ENCODE measurements around the gene TMEM145. TPM values are rescaled to one million over a fixed set of nuclear protein-coding genes. Genes with fewer than 3 reads are reported as not detected.

The TMEM145 gene
- polyA plus RNA-seq, 3 donors, result not detected

DNA sequence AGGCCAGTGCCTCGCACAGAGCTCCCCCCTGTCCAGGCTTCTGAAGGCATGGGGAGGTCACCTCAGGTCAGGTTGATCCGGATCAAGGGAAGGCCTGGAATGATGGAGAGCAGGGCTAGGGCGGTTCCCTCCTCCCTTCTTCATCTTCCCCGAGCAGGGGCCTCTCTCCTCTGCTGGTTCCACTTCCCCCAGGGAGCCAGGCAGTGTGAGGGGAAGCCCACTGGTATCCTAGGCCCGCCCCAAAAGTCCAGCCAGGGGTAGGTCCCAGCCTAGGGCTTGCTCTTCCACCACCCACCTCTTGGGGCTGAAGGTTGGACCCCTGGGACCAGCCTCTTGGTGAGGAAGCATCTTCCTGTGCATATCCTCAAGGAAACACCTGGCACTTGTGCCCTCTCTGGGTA lies 27.6 kb upstream of the TMEM145 start:
- WGBS (ENCODE audit: insufficient coverage), result 0% methylated on average over 1 of the region's 5 CpGs
- Mint-ChIP-seq H3K9me3 (no peaks in the 10 kb centered on the region), H3K27me3 (ENCODE audit: low read depth in 3 of 3) (peaks cover 0 to 5% (median 2%) of the 10 kb centered on the region in 3 donors), H3K27ac (peak overlapping the region; percentile 88 to 98 (median 93)), H3K4me3 (peak overlapping the region; percentile 93 to 95), H3K4me1 (peaks cover 35% of the 10 kb centered on the region), H3K36me3 (peaks cover 29 to 37% of the 10 kb centered on the region in 2 donors)
- DNase-seq, result peak in 2 of 3 donors; percentile 40 to 65
- H3K4me2 ChIP-seq (replicated peaks; ENCODE audit: extremely low read depth, low read length, poor library complexity, severe bottlenecking), result peak overlapping the region; percentile 90
- no peak overlapping the region for H2AFZ ChIP-seq (ENCODE audit: insufficient read depth, low read depth, low read length, poor library complexity, severe bottlenecking)
- peak overlapping the region; percentile 72 for H3K9ac ChIP-seq (ENCODE audit: insufficient read depth, low read length, poor library complexity, severe bottlenecking)
- intact Hi-C loops (cut with micrococcal nuclease), result loop anchor here in 1 of 2 donors (5.0 to 10.0 kb wide), 3 partner anchors 33 to 151 kb away; partner anchors contain the start of gene POU2F2
- TF ChIP-seq, protein P1, sequence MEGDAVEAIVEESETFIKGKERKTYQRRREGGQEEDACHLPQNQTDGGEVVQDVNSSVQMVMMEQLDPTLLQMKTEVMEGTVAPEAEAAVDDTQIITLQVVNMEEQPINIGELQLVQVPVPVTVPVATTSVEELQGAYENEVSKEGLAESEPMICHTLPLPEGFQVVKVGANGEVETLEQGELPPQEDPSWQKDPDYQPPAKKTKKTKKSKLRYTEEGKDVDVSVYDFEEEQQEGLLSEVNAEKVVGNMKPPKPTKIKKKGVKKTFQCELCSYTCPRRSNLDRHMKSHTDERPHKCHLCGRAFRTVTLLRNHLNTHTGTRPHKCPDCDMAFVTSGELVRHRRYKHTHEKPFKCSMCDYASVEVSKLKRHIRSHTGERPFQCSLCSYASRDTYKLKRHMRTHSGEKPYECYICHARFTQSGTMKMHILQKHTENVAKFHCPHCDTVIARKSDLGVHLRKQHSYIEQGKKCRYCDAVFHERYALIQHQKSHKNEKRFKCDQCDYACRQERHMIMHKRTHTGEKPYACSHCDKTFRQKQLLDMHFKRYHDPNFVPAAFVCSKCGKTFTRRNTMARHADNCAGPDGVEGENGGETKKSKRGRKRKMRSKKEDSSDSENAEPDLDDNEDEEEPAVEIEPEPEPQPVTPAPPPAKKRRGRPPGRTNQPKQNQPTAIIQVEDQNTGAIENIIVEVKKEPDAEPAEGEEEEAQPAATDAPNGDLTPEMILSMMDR (IDR thresholded peaks at IDR 0.05), result no peak
- peaks cover 55 to 68% of the 10 kb centered on the region in 2 donors for H3K4me1 ChIP-seq (ENCODE audit: control insufficient read depth in 1 of 2, insufficient read depth in 2 of 2, low read length in 2 of 2)
- H3K4me3 ChIP-seq (replicated peaks in 1 of 3; ENCODE audit: low read depth in 2 of 3, low read length in 3 of 3), result peak overlapping the region; percentile 50 to 88 (median 54)
- H3K36me3 ChIP-seq (replicated peaks in 1 of 2; ENCODE audit: control insufficient read depth in 1 of 2, insufficient read depth in 2 of 2, low read length in 2 of 2), result peaks cover 32 to 35% of the 10 kb centered on the region in 2 donors
- no peaks in the 10 kb centered on the region for H3K9me3 ChIP-seq (replicated peaks in 1 of 2; ENCODE audit: control insufficient read depth in 1 of 2, insufficient read depth in 1 of 2, low read length in 2 of 2)
- peaks cover 47% of the 10 kb centered on the region for H3K79me2 ChIP-seq (ENCODE audit: insufficient read depth, low read length)
- H3K27me3 ChIP-seq (ENCODE audit: control insufficient read depth in 2 of 2, insufficient read depth in 2 of 2, low read length in 2 of 2), result no peaks in the 10 kb centered on the region
- H4K20me1 ChIP-seq (ENCODE audit: insufficient read depth, low read length), result peaks cover 69% of the 10 kb centered on the region
- H3K27ac ChIP-seq (ENCODE audit: low read depth in 1 of 2, low read length in 2 of 2), result peak overlapping the region; percentile 74 to 79

DNA sequence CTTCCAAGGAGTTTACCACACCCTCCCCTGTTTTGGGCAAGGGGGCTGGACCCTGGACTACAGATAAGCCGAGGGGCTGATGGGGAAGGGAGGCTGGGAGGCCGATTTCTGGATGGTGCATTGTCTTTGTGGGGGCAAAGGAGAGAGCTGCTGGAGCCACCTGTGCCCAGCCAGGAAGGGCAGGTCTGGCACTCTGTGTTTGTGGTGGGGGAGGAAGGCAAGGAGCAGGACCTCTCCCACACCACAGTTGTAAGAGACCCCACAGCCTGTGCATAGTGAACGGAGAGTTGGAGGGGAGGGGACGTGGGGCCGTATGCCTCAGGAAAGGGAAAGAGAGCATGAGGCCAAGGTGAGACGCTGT lies 27.1 kb upstream of the TMEM145 start:
- Histone ChIP-seq H3K4me2 (replicated peaks; ENCODE audit: extremely low read depth, low read length, poor library complexity, severe bottlenecking) (peak overlapping the region; percentile 90), H4K20me1 (ENCODE audit: insufficient read depth, low read length) (peaks cover 73% of the 10 kb centered on the region), H3K9me3 (replicated peaks in 1 of 2; ENCODE audit: control insufficient read depth in 1 of 2, insufficient read depth in 1 of 2, low read length in 2 of 2) (no peaks in the 10 kb centered on the region), H3K9ac (ENCODE audit: insufficient read depth, low read length, poor library complexity, severe bottlenecking) (peak overlapping the region; percentile 72), H3K79me2 (ENCODE audit: insufficient read depth, low read length) (peaks cover 45% of the 10 kb centered on the region), H3K4me3 (replicated peaks in 1 of 3; ENCODE audit: low read depth in 2 of 3, low read length in 3 of 3) (peak overlapping the region; percentile 50 to 88 (median 54)), H3K27ac (ENCODE audit: low read depth in 1 of 2, low read length in 2 of 2) (peak overlapping the region; percentile 74 to 79), H3K27me3 (ENCODE audit: control insufficient read depth in 2 of 2, insufficient read depth in 2 of 2, low read length in 2 of 2) (no peaks in the 10 kb centered on the region), H3K4me1 (ENCODE audit: control insufficient read depth in 1 of 2, insufficient read depth in 2 of 2, low read length in 2 of 2) (peaks cover 55 to 66% of the 10 kb centered on the region in 2 donors), H2AFZ (ENCODE audit: insufficient read depth, low read depth, low read length, poor library complexity, severe bottlenecking) (no peak overlapping the region), H3K36me3 (replicated peaks in 1 of 2; ENCODE audit: control insufficient read depth in 1 of 2, insufficient read depth in 2 of 2, low read length in 2 of 2) (peaks cover 36 to 39% of the 10 kb centered on the region in 2 donors)
- intact Hi-C loops (cut with micrococcal nuclease), result loop anchor here (2.0 to 10.0 kb wide), 4 partner anchors 17 to 151 kb away; partner anchors contain the start of genes PAFAH1B3 (in 1 of the 2), POU2F2 (in 1 of the 2) and PRR19 (in 1 of the 2)
- TF ChIP-seq, protein P1 (IDR thresholded peaks at IDR 0.05), result no peak
- H3K27me3 Mint-ChIP-seq (ENCODE audit: low read depth in 3 of 3), result peaks cover 0 to 5% (median 2%) of the 10 kb centered on the region in 3 donors
- H3K36me3 Mint-ChIP-seq, result peaks cover 29 to 40% of the 10 kb centered on the region in 2 donors
- 5% methylated on average over 3 of the region's 6 CpGs for WGBS (ENCODE audit: insufficient coverage)
- DNase-seq, result no peak
- peak overlapping the region; percentile 88 to 98 (median 93) for H3K27ac Mint-ChIP-seq
- H3K4me3 Mint-ChIP-seq, result peak overlapping the region; percentile 93 to 95
- H3K4me1 Mint-ChIP-seq, result peaks cover 35% of the 10 kb centered on the region
- H3K9me3 Mint-ChIP-seq, result no peaks in the 10 kb centered on the region
